HEK293T (cell line): Measurements from ENCODE around the gene GMDS.

Source experiments
- L3MBTL2 ChIP-seq: fragments of 450-650 bp; conservative IDR thresholded peaks from 2 replicates; pipeline ENCODE4 v1.6.1; 2016; ENCODE audit warnings: mild to moderate bottlenecking
- NFRKB ChIP-seq: fragments of 450-650 bp; IDR thresholded peaks from 2 replicates; pipeline ENCODE4 v1.6.1; 2016; ENCODE audit warnings: mild to moderate bottlenecking, moderate library complexity

- TF ChIP-seq L3MBTL2 (no peak), NFRKB (no peak)
These were observed 98.1 kb downstream of the GMDS start for GRCh38 chr6:2147261-2147660.
